ENCODE results near the gene GSX1. TPM values are rescaled to one million over a fixed set of nuclear protein-coding genes. Genes with fewer than 3 reads are reported as not detected.

The GSX1 gene
- total RNA-seq, 1 donor from 2014 or later: not detected

- no peaks in the 10 kb centered on the region for H3F3A ChIP-seq (ENCODE audit: low read depth)
- no peak overlapping the region for H3K4me3 Mint-ChIP-seq
- no peak overlapping the region for H3K27ac ChIP-seq
- no peaks in the 10 kb centered on the region for H3K79me2 ChIP-seq (ENCODE audit: low read depth)
- no peaks in the 10 kb centered on the region for H3K4me1 Mint-ChIP-seq
- no peak overlapping the region for H2AFZ ChIP-seq (replicated peaks)
- peaks cover 5% of the 10 kb centered on the region for H3K4me1 ChIP-seq
- H3K36me3 ChIP-seq: no peaks in the 10 kb centered on the region
- no peak for DNase-seq (ENCODE audit: low spot score)
- H3K9ac ChIP-seq: no peak overlapping the region
- no peak for TF ChIP-seq EZH2phosphoT487 (IDR thresholded peaks at IDR 0.05)
- TF ChIP-seq EZH2 (IDR thresholded peaks at IDR 0.05): no peak
- no peak for TF ChIP-seq CTCF (IDR thresholded peaks at IDR 0.05)
- H3K27me3 ChIP-seq: peaks cover 88% of the 10 kb centered on the region
- H3K27ac Mint-ChIP-seq: no peak overlapping the region
- no peaks in the 10 kb centered on the region for H3K9me3 Mint-ChIP-seq
- H3K9me3 ChIP-seq (ENCODE audit: low read depth): no peaks in the 10 kb centered on the region
- no peaks in the 10 kb centered on the region for H3K36me3 Mint-ChIP-seq
- H3K4me2 ChIP-seq: no peak overlapping the region
- H3K27me3 Mint-ChIP-seq (ENCODE audit: insufficient read depth, low read depth): peaks cover 31% of the 10 kb centered on the region
- no peak overlapping the region for H3K4me3 ChIP-seq
- no peaks in the 10 kb centered on the region for H4K20me1 ChIP-seq (ENCODE audit: low read depth)
Measured at GRCh38 chr13:27808851-27809550, 16.7 kb downstream of the GSX1 start.

GRCh38 chr13:27810009-27810408, 17.7 kb downstream of the GSX1 start:
- no peaks in the 10 kb centered on the region for H4K20me1 ChIP-seq (ENCODE audit: low read depth)
- Mint-ChIP-seq H3K4me1 (no peaks in the 10 kb centered on the region), H3K27ac (no peak overlapping the region), H3K9me3 (no peaks in the 10 kb centered on the region), H3K27me3 (ENCODE audit: insufficient read depth, low read depth) (peaks cover 34% of the 10 kb centered on the region), H3K4me3 (no peak overlapping the region), H3K36me3 (no peaks in the 10 kb centered on the region)
- H3K27me3 ChIP-seq: peaks cover 88% of the 10 kb centered on the region
- no peaks in the 10 kb centered on the region for H3F3A ChIP-seq (ENCODE audit: low read depth)
- no peaks in the 10 kb centered on the region for H3K79me2 ChIP-seq (ENCODE audit: low read depth)
- no peak overlapping the region for H3K9ac ChIP-seq
- no peak overlapping the region for H3K27ac ChIP-seq
- no peak overlapping the region for H2AFZ ChIP-seq (replicated peaks)
- TF ChIP-seq EZH2phosphoT487 (IDR thresholded peaks at IDR 0.05): no peak
- TF ChIP-seq EZH2 (IDR thresholded peaks at IDR 0.05): no peak
- no peak for TF ChIP-seq CTCF (IDR thresholded peaks at IDR 0.05)
- no peak overlapping the region for H3K4me2 ChIP-seq
- no peak for DNase-seq (ENCODE audit: low spot score)
- H3K4me3 ChIP-seq: no peak overlapping the region
- peaks cover 5% of the 10 kb centered on the region for H3K4me1 ChIP-seq
- no peaks in the 10 kb centered on the region for H3K9me3 ChIP-seq (ENCODE audit: low read depth)
- H3K36me3 ChIP-seq: no peaks in the 10 kb centered on the region

GRCh38 chr13:27810461-27810860, 18.2 kb downstream of the GSX1 start:
- Histone ChIP-seq H3K9ac (no peak overlapping the region), H3K4me2 (no peak overlapping the region), H3K79me2 (ENCODE audit: low read depth) (no peaks in the 10 kb centered on the region), H3K9me3 (ENCODE audit: low read depth) (no peaks in the 10 kb centered on the region), H3F3A (ENCODE audit: low read depth) (no peaks in the 10 kb centered on the region), H3K27ac (no peak overlapping the region), H3K36me3 (no peaks in the 10 kb centered on the region), H4K20me1 (ENCODE audit: low read depth) (no peaks in the 10 kb centered on the region), H2AFZ (replicated peaks) (no peak overlapping the region), H3K4me3 (no peak overlapping the region), H3K4me1 (peaks cover 5% of the 10 kb centered on the region), H3K27me3 (peaks cover 88% of the 10 kb centered on the region)
- Mint-ChIP-seq H3K9me3 (no peaks in the 10 kb centered on the region), H3K27me3 (ENCODE audit: insufficient read depth, low read depth) (peaks cover 34% of the 10 kb centered on the region), H3K4me1 (no peaks in the 10 kb centered on the region), H3K36me3 (no peaks in the 10 kb centered on the region), H3K27ac (no peak overlapping the region), H3K4me3 (no peak overlapping the region)
- no peak for DNase-seq (ENCODE audit: low spot score)
- TF ChIP-seq CTCF (IDR thresholded peaks at IDR 0.05): no peak
- no peak for TF ChIP-seq EZH2phosphoT487 (IDR thresholded peaks at IDR 0.05)
- TF ChIP-seq EZH2 (IDR thresholded peaks at IDR 0.05): no peak

All from neural progenitor cell (in vitro differentiated cells).